Fibroblast of lung (primary cell): Measurements from ENCODE around the gene PLCXD3.

Source experiments
- CTCF ChIP-seq, 2 donors: IDR thresholded peaks in 1 of 2; conservative IDR thresholded peaks in 1 of 2; 1 replicate in 1 of 2; 2 replicates in 1 of 2; pipeline ENCODE4 v1.5.1; 2011 to 2012; ENCODE audit warnings: low read length in 2 of 2, control low read depth in 1 of 2, inconsistent platforms in 1 of 2, low read depth in 1 of 2, mild to moderate bottlenecking in 1 of 2
- EZH2 ChIP-seq: IDR thresholded peaks from 2 replicates; pipeline ENCODE4 v1.5.1; 2012; ENCODE audit warnings: low read length, control low read depth, mild to moderate bottlenecking; ENCODE audit errors: missing control alignments

GRCh38 chr5:41465493-41466171, 44.8 kb downstream of the PLCXD3 start:
- TF ChIP-seq CTCF (conservative IDR thresholded peaks at IDR 0.05 in 1 of 2, IDR thresholded peaks at IDR 0.05 in 1 of 2; ENCODE audit: low read depth in 1 of 2, low read length in 2 of 2) (no peak), EZH2 (no peak)
